Liver (tissue), 9 donors: Measurements from ENCODE around the gene PEX6. TPM values are rescaled to one million over a fixed set of nuclear protein-coding genes. Genes with fewer than 3 reads are reported as not detected.
"Not testable (repeated sequence)": the region's sequence is repeated elsewhere in the genome, so short reads cannot be mapped to it uniquely, and the experiment has no call there.

Experiments used
- DNase-seq: peaks from one replicate; pipeline ENCODE4 v3.0.0-alpha.2; 2017; ENCODE audit warnings: low spot score
- H3K27ac ChIP-seq, 2 donors: one replicate each; pipeline ENCODE4 v1.7.0; 2013; ENCODE audit warnings: inconsistent platforms in 2 of 2, low read length in 2 of 2, control low read depth in 1 of 2, low read depth in 1 of 2, mild to moderate bottlenecking in 1 of 2
- H3K27me3 ChIP-seq, 4 donors: one replicate each; pipeline versions ENCODE4 v1.6.1 to v1.7.0; 2013; ENCODE audit warnings: low read length in 3 of 4, inconsistent platforms in 1 of 4, mild to moderate bottlenecking in 1 of 4, moderate library complexity in 1 of 4; ENCODE audit not compliant: control insufficient read depth in 4 of 4, insufficient read depth in 4 of 4
- H3K36me3 ChIP-seq, 4 donors: one replicate each; pipeline versions ENCODE4 v1.6.1 to v1.7.0; 2013; ENCODE audit warnings: low read length in 3 of 4, mild to moderate bottlenecking in 3 of 4, low read depth in 1 of 4, moderate library complexity in 1 of 4; ENCODE audit not compliant: control insufficient read depth in 4 of 4, insufficient read depth in 3 of 4
- H3K4me1 ChIP-seq, 4 donors: one replicate each; pipeline versions ENCODE4 v1.6.1 to v1.7.0; 2013; ENCODE audit warnings: low read length in 3 of 4, mild to moderate bottlenecking in 3 of 4, moderate library complexity in 1 of 4; ENCODE audit not compliant: control insufficient read depth in 4 of 4, insufficient read depth in 4 of 4
- H3K4me3 ChIP-seq, 3 donors: one replicate each; pipeline versions ENCODE4 v1.6.1 to v1.7.0; 2013; ENCODE audit warnings: low read length in 3 of 3, control low read depth in 1 of 3, low read depth in 1 of 3, mild to moderate bottlenecking in 1 of 3
- H3K9ac ChIP-seq, 2 donors: one replicate each; pipeline ENCODE4 v1.7.0; 2013; ENCODE audit warnings: low read length in 2 of 2, mild to moderate bottlenecking in 2 of 2, moderate library complexity in 2 of 2, control low read depth in 1 of 2, low read depth in 1 of 2
- H3K9me3 ChIP-seq, 4 donors: one replicate each; pipeline versions ENCODE4 v1.6.1 to v1.7.0; 2013; ENCODE audit warnings: low read length in 3 of 4; ENCODE audit not compliant: control insufficient read depth in 4 of 4
- EGR1 ChIP-seq, 2 donors: IDR thresholded peaks; 2 replicates each; pipeline ENCODE4 v1.6.1; 2016 to 2018; ENCODE audit warnings: antibody characterized with exemption in 2 of 2, low read depth in 2 of 2
- FOXA1 ChIP-seq: IDR thresholded peaks from 2 replicates; pipeline ENCODE4 v1.6.1; 2016; ENCODE audit warnings: antibody characterized with exemption
- FOXA2 ChIP-seq: IDR thresholded peaks from 2 replicates; pipeline ENCODE4 v1.6.1; 2016; ENCODE audit warnings: antibody characterized with exemption
- GABPA ChIP-seq, 2 donors: IDR thresholded peaks in 1 of 2; conservative IDR thresholded peaks in 1 of 2; 2 replicates each; pipeline ENCODE4 v1.6.1; 2016; ENCODE audit warnings: antibody characterized with exemption in 2 of 2, mild to moderate bottlenecking in 1 of 2, moderate library complexity in 1 of 2
- HNF4A ChIP-seq, 2 donors: conservative IDR thresholded peaks; 2 replicates each; pipeline ENCODE4 v1.6.1; 2016; ENCODE audit warnings: antibody characterized with exemption in 2 of 2, mild to moderate bottlenecking in 2 of 2
- JUND ChIP-seq, 2 donors: IDR thresholded peaks; 2 replicates each; pipeline ENCODE4 v1.6.1; 2016; ENCODE audit warnings: antibody characterized with exemption in 2 of 2
- RAD21 ChIP-seq, 2 donors: IDR thresholded peaks; 2 replicates each; pipeline ENCODE4 v1.6.1; 2016; ENCODE audit warnings: antibody characterized with exemption in 2 of 2, mild to moderate bottlenecking in 2 of 2
- RXRA ChIP-seq, 2 donors: IDR thresholded peaks; 2 replicates each; pipeline ENCODE4 v1.6.1; 2017 to 2018; ENCODE audit warnings: antibody characterized with exemption in 2 of 2, mild to moderate bottlenecking in 1 of 2
- SP1 ChIP-seq: IDR thresholded peaks from 2 replicates; pipeline ENCODE4 v1.6.1; 2018; ENCODE audit warnings: antibody characterized with exemption, mild to moderate bottlenecking
- TAF1 ChIP-seq: conservative IDR thresholded peaks from 2 replicates; pipeline ENCODE4 v1.6.1; 2016; ENCODE audit warnings: antibody characterized with exemption, mild to moderate bottlenecking
- YY1 ChIP-seq: IDR thresholded peaks from 2 replicates; pipeline ENCODE4 v1.6.1; 2016; ENCODE audit warnings: antibody characterized with exemption, mild to moderate bottlenecking
- WGBS: extraction: QIAGEN DNeasy Blood & Tissue Kit; methylation state at CpG from one replicate; pipeline ENCODE4 v1.1.7; 2013; 5-methylcytosine and 5-hydroxymethylcytosine counted together
- polyA plus RNA-seq, 2 donors: library from polyadenylated mRNA; stranded (reverse) in 1 of 2; unstranded in 1 of 2; fragments of 200-250 nt in 1 of 2; fragments of >200 nt in 1 of 2; fragmentation: Nextera tagmentation in 1 of 2; extraction: Ambion mirVana in 1 of 2; gene quantifications; one replicate each; pipeline versions ENCODE4 v1.2.1 to v1.2.3, GENCODE V29; 2013 to 2015
- total RNA-seq, 2 donors: library from RNA; depleted of rRNA; stranded (reverse); fragments of >200 nt; gene quantifications; one replicate each; pipeline ENCODE4 v1.2.3, GENCODE V29; 2014
- TF ChIP-seq, protein P1 (sequence below): fragments of 150-350 bp; IDR thresholded peaks from 2 replicates; pipeline ENCODE4 v1.5.1; 2017; ENCODE audit warnings: improper control_type of control experiment, low read depth, low read length; ENCODE audit not compliant: missing input control
- TF ChIP-seq, protein P2 (sequence below): IDR thresholded peaks from 2 replicates; pipeline ENCODE4 v1.6.1; 2016; ENCODE audit warnings: antibody characterized with exemption
- TF ChIP-seq, protein P3 (sequence below): IDR thresholded peaks from 2 replicates; pipeline ENCODE4 v1.6.1; 2016; ENCODE audit warnings: antibody characterized with exemption, mild to moderate bottlenecking
- TF ChIP-seq, protein P4 (sequence below): IDR thresholded peaks from 2 replicates; pipeline ENCODE4 v1.6.1; 2016; ENCODE audit warnings: antibody characterized with exemption
- donor health status: healthy.
- donor health status: healthy.
- donor health status: healthy.
- donor health status: healthy.
- donor health status: healthy.

The PEX6 gene
- total and polyA plus RNA-seq, 4 donors, result 5.4 to 20.7 (median 15.2) TPM

DNA sequence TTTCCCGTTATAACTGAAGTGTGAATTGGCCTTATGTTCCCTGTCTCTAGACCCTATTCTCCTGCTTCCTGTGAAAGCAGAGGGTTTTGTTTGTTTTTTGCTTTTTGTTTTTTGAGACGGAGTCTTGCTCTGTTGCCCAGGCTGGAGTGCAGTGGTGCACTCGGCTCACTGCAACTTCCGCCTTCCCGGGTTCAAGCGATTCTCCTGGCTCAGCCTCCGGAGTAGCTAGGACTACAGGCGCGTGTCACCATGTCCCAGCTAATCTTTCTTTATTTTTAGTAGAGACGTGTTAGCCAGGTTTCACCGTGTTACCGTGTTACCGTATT is 19.1 kb downstream of the PEX6 start (continued):
- TF ChIP-seq, protein P1, sequence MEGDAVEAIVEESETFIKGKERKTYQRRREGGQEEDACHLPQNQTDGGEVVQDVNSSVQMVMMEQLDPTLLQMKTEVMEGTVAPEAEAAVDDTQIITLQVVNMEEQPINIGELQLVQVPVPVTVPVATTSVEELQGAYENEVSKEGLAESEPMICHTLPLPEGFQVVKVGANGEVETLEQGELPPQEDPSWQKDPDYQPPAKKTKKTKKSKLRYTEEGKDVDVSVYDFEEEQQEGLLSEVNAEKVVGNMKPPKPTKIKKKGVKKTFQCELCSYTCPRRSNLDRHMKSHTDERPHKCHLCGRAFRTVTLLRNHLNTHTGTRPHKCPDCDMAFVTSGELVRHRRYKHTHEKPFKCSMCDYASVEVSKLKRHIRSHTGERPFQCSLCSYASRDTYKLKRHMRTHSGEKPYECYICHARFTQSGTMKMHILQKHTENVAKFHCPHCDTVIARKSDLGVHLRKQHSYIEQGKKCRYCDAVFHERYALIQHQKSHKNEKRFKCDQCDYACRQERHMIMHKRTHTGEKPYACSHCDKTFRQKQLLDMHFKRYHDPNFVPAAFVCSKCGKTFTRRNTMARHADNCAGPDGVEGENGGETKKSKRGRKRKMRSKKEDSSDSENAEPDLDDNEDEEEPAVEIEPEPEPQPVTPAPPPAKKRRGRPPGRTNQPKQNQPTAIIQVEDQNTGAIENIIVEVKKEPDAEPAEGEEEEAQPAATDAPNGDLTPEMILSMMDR, result no peak
- TF ChIP-seq JUND (IDR thresholded peaks at IDR 0.05), result no peak

DNA sequence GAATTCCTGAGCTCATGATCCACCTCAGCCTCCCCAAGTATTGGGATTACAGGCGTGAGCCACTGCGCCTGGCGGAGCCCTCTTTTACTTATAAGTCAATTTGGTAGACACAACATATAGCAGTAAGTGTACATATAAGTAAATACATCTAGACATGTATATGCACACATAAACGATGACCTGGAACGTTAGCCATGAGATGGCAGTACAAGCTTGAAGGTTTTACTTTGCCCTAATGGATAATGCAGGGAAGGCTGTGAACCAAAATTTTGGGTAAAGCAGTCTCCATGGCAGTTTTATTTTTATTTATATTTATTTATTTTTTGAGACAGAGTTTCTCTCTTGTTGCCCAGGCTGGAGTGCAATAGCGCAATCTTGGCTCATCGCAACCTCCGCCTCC is 20.9 kb downstream of the PEX6 start:
- Histone ChIP-seq H3K9me3 (no peaks in the 10 kb centered on the region), H3K4me1 (peaks cover 3 to 32% (median 25%) of the 10 kb centered on the region in 4 donors), H3K4me3 (no peak overlapping the region), H3K36me3 (peaks cover 0 to 5% (median 3%) of the 10 kb centered on the region in 4 donors), H3K27me3 (no peaks in the 10 kb centered on the region), H3K9ac (no peak overlapping the region), H3K27ac (no peak overlapping the region)
- 92% methylated on average over 8 of the region's 8 CpGs for WGBS
- DNase-seq, result no peak
- TF ChIP-seq TAF1 (no peak), FOXA1 (no peak)

DNA sequence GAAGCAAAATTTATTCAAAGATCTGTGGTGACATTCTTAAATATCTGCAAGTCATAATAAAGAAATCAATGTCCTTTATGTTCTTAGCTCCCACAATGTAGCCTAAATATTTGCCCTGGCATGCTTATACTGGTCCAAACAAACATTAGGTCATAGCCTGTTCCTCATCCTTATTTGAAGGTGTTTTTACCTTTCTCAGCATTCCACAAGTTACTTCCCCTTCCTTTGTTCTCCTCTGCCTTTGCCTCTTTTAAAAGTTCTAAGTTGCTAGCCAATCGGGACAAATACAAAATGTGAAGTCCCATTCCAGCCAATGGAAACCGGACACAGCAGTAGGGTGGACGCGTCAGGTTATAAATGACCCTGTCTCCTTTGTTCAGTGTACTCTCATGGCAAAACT is 24.6 kb downstream of the PEX6 start:
- not testable (repeated sequence) for DNase-seq, H3K27me3 ChIP-seq, H3K9ac ChIP-seq, H3K27ac ChIP-seq, H3K4me1 ChIP-seq, H3K4me3 ChIP-seq, H3K9me3 ChIP-seq, H3K36me3 ChIP-seq
- WGBS, result 92% methylated on average over 4 of the region's 4 CpGs

DNA sequence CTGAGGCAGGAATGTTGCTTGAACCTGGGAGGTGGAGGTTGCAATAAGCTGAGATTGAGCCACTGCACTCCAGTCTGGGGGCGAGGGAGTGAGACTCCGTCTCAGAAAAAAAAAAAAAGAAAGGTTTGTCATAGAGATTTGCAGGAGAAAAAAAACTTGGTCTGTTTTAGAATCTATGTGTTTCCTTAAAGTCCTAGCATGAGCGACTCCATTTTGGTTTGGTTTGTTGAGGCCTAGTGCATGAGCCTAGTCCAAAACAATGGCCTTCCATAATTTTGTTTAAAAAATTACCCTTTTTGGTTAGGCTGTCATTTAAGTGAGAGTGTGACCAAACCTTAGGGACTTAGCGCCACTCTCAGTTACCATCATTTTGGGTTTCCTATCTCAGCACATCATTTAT is 26.6 kb downstream of the PEX6 start:
- WGBS, result 94% methylated on average over 4 of the region's 4 CpGs
- TF ChIP-seq HNF4A (conservative IDR thresholded peaks at IDR 0.05) (no peak), RXRA (IDR thresholded peaks at IDR 0.05) (no peak), SP1 (no peak), RAD21 (IDR thresholded peaks at IDR 0.05) (no peak)
- TF ChIP-seq, protein P2, sequence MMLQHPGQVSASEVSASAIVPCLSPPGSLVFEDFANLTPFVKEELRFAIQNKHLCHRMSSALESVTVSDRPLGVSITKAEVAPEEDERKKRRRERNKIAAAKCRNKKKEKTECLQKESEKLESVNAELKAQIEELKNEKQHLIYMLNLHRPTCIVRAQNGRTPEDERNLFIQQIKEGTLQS, result no peak
- no peaks in the 10 kb centered on the region for H3K27me3 ChIP-seq
- DNase-seq, result no peak
- no peak overlapping the region for H3K9ac ChIP-seq
- no peak overlapping the region for H3K4me3 ChIP-seq
- H3K9me3 ChIP-seq, result no peaks in the 10 kb centered on the region
- H3K4me1 ChIP-seq, result no peaks in the 10 kb centered on the region
- H3K36me3 ChIP-seq, result no peaks in the 10 kb centered on the region
- H3K27ac ChIP-seq, result no peak overlapping the region

DNA sequence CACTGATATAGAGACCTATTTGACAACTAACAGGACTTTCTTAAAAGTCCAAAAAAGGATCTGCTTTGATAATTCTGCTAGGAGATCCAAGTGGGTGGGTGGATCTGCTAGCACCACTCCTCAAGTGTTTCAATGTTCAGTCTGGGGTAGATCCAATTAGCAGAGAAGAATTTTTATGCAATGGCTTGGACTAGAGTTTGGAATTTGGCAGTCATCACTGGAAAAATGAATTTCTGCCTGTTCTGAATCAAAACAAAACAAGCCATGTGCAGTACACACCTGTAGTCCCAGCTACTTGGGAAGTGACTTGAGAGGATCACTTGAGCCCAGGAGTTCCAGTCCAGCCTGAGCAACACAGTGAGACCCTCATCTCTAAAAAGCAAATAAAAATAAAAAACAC is 31.0 kb downstream of the PEX6 start:
- Histone ChIP-seq H3K36me3 (peaks cover 0 to 6% (median 0%) of the 10 kb centered on the region in 4 donors), H3K27me3 (no peaks in the 10 kb centered on the region), H3K9ac (no peak overlapping the region), H3K4me3 (no peak overlapping the region), H3K9me3 (no peaks in the 10 kb centered on the region), H3K4me1 (no peaks in the 10 kb centered on the region), H3K27ac (no peak overlapping the region)
- DNase-seq, result no peak
- TF ChIP-seq SP1 (no peak), YY1 (no peak), RAD21 (IDR thresholded peaks at IDR 0.05) (no peak), FOXA2 (no peak), RXRA (IDR thresholded peaks at IDR 0.05) (no peak), JUND (IDR thresholded peaks at IDR 0.05) (no peak), GABPA (IDR thresholded peaks at IDR 0.05 in 1 of 2, conservative IDR thresholded peaks at IDR 0.05 in 1 of 2) (no peak), EGR1 (IDR thresholded peaks at IDR 0.05; ENCODE audit: low read depth in 2 of 2) (no peak), FOXA1 (no peak)
- TF ChIP-seq, protein P3, sequence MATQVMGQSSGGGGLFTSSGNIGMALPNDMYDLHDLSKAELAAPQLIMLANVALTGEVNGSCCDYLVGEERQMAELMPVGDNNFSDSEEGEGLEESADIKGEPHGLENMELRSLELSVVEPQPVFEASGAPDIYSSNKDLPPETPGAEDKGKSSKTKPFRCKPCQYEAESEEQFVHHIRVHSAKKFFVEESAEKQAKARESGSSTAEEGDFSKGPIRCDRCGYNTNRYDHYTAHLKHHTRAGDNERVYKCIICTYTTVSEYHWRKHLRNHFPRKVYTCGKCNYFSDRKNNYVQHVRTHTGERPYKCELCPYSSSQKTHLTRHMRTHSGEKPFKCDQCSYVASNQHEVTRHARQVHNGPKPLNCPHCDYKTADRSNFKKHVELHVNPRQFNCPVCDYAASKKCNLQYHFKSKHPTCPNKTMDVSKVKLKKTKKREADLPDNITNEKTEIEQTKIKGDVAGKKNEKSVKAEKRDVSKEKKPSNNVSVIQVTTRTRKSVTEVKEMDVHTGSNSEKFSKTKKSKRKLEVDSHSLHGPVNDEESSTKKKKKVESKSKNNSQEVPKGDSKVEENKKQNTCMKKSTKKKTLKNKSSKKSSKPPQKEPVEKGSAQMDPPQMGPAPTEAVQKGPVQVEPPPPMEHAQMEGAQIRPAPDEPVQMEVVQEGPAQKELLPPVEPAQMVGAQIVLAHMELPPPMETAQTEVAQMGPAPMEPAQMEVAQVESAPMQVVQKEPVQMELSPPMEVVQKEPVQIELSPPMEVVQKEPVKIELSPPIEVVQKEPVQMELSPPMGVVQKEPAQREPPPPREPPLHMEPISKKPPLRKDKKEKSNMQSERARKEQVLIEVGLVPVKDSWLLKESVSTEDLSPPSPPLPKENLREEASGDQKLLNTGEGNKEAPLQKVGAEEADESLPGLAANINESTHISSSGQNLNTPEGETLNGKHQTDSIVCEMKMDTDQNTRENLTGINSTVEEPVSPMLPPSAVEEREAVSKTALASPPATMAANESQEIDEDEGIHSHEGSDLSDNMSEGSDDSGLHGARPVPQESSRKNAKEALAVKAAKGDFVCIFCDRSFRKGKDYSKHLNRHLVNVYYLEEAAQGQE, result no peak
- TF ChIP-seq, protein P4, sequence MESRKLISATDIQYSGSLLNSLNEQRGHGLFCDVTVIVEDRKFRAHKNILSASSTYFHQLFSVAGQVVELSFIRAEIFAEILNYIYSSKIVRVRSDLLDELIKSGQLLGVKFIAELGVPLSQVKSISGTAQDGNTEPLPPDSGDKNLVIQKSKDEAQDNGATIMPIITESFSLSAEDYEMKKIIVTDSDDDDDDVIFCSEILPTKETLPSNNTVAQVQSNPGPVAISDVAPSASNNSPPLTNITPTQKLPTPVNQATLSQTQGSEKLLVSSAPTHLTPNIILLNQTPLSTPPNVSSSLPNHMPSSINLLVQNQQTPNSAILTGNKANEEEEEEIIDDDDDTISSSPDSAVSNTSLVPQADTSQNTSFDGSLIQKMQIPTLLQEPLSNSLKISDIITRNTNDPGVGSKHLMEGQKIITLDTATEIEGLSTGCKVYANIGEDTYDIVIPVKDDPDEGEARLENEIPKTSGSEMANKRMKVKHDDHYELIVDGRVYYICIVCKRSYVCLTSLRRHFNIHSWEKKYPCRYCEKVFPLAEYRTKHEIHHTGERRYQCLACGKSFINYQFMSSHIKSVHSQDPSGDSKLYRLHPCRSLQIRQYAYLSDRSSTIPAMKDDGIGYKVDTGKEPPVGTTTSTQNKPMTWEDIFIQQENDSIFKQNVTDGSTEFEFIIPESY, result no peak
